ENCODE results near the gene VWA2. TPM values are rescaled to one million over a fixed set of nuclear protein-coding genes. Genes with fewer than 3 reads are reported as not detected.

VWA2 gene
- total RNA-seq, 2 experiments from 2014 or later, result not detected

- H3K36me3 Mint-ChIP-seq (ENCODE audit: low read depth), result peaks cover 51% of the 10 kb centered on the region
- H3K4me3 Mint-ChIP-seq, result no peak overlapping the region
- Histone ChIP-seq H3K36me3 (ENCODE audit: insufficient read depth, low read length) (peaks cover 12% of the 10 kb centered on the region), H3K27ac (ENCODE audit: low read depth in 1 of 2, low read length in 2 of 2) (no peak overlapping the region), H3K4me3 (ENCODE audit: low read length) (no peak overlapping the region), H3K27me3 (ENCODE audit: control insufficient read depth in 1 of 2, insufficient read depth in 2 of 2, low read length in 2 of 2) (no peaks in the 10 kb centered on the region), H3K9me3 (ENCODE audit: control insufficient read depth in 1 of 2, insufficient read depth in 1 of 2, low read length in 2 of 2) (peaks cover 12 to 17% of the 10 kb centered on the region in 2 experiments), H3K4me1 (ENCODE audit: insufficient read depth, low read length) (peaks cover 13% of the 10 kb centered on the region)
- no peak for DNase-seq
- intact Hi-C loops (cut with DNase I, micrococcal nuclease), result loop anchor here (5.0 to 10.0 kb wide), 2 partner anchors 585 to 827 kb away; no protein-coding TSS in a partner anchor
- no peak overlapping the region for H3K27ac Mint-ChIP-seq
- ChIA-PET POLR2A (no interaction called here), CTCF (no interaction called here)
- H3K9me3 Mint-ChIP-seq, result peaks cover 10% of the 10 kb centered on the region
- no peaks in the 10 kb centered on the region for H3K27me3 Mint-ChIP-seq
- no peak for ATAC-seq (ENCODE audit: poor library complexity)
- TF ChIP-seq CTCF (IDR thresholded peaks at IDR 0.05), result no peak
- peaks cover 12% of the 10 kb centered on the region for H3K4me1 Mint-ChIP-seq (ENCODE audit: low read depth)
Observed at GRCh38 chr10:114300036-114300645, 61.1 kb downstream of the VWA2 start.

- Histone ChIP-seq H3K9me3 (ENCODE audit: control insufficient read depth in 1 of 2, insufficient read depth in 1 of 2, low read length in 2 of 2) (peaks cover 6 to 12% of the 10 kb centered on the region in 2 experiments), H3K27me3 (ENCODE audit: control insufficient read depth in 1 of 2, insufficient read depth in 2 of 2, low read length in 2 of 2) (no peaks in the 10 kb centered on the region), H3K4me3 (ENCODE audit: low read length) (no peak overlapping the region), H3K4me1 (ENCODE audit: insufficient read depth, low read length) (peaks cover 13% of the 10 kb centered on the region), H3K27ac (ENCODE audit: low read depth in 1 of 2, low read length in 2 of 2) (no peak overlapping the region), H3K36me3 (ENCODE audit: insufficient read depth, low read length) (peaks cover 7% of the 10 kb centered on the region)
- Mint-ChIP-seq H3K9me3 (peaks cover 1% of the 10 kb centered on the region), H3K4me3 (no peak overlapping the region), H3K4me1 (ENCODE audit: low read depth) (peaks cover 12% of the 10 kb centered on the region), H3K27me3 (no peaks in the 10 kb centered on the region), H3K27ac (no peak overlapping the region), H3K36me3 (ENCODE audit: low read depth) (peaks cover 41% of the 10 kb centered on the region)
- ChIA-PET POLR2A (no interaction called here), CTCF (no interaction called here)
- ATAC-seq (ENCODE audit: poor library complexity) (no peak), DNase-seq (no peak)
- no peak for TF ChIP-seq CTCF (IDR thresholded peaks at IDR 0.05)
- intact Hi-C loops (cut with DNase I, micrococcal nuclease), result loop anchor here (5.0 to 10.0 kb wide), 2 partner anchors 584 to 826 kb away; no protein-coding TSS in a partner anchor
Observed at GRCh38 chr10:114301177-114301576, 62.1 kb downstream of the VWA2 start.

- H3K36me3 ChIP-seq (ENCODE audit: insufficient read depth, low read length), result no peaks in the 10 kb centered on the region
- H3K4me1 Mint-ChIP-seq (ENCODE audit: low read depth), result peaks cover 12% of the 10 kb centered on the region
- no peak for ATAC-seq (ENCODE audit: poor library complexity)
- TF ChIP-seq CTCF (IDR thresholded peaks at IDR 0.05), result no peak
- no peak overlapping the region for H3K27ac Mint-ChIP-seq
- no peak overlapping the region for H3K4me3 Mint-ChIP-seq
- CTCF ChIA-PET, result no interaction called here
- intact Hi-C loops (cut with DNase I, micrococcal nuclease), result loop anchor here (2.0 to 10.0 kb wide), 3 partner anchors 247 to 825 kb away; no protein-coding TSS in a partner anchor
- H3K27ac ChIP-seq (ENCODE audit: low read depth in 1 of 2, low read length in 2 of 2), result no peak overlapping the region
- no peaks in the 10 kb centered on the region for H3K27me3 ChIP-seq (ENCODE audit: control insufficient read depth in 1 of 2, insufficient read depth in 2 of 2, low read length in 2 of 2)
- H3K9me3 Mint-ChIP-seq, result no peaks in the 10 kb centered on the region
- no peak for DNase-seq
- H3K4me1 ChIP-seq (ENCODE audit: insufficient read depth, low read length), result peaks cover 13% of the 10 kb centered on the region
- no peak overlapping the region for H3K4me3 ChIP-seq (ENCODE audit: low read length)
- H3K36me3 Mint-ChIP-seq (ENCODE audit: low read depth), result peaks cover 31% of the 10 kb centered on the region
- POLR2A ChIA-PET, result no interaction called here
- H3K27me3 Mint-ChIP-seq, result no peaks in the 10 kb centered on the region
- peaks cover 0 to 5% of the 10 kb centered on the region in 2 experiments for H3K9me3 ChIP-seq (ENCODE audit: control insufficient read depth in 1 of 2, insufficient read depth in 1 of 2, low read length in 2 of 2)
Observed at GRCh38 chr10:114301951-114302710, 63.1 kb downstream of the VWA2 start.

Measured in CD4-positive, alpha-beta T cell (primary cell).